ENCODE measurements around the gene FAM171A2.

DNA sequence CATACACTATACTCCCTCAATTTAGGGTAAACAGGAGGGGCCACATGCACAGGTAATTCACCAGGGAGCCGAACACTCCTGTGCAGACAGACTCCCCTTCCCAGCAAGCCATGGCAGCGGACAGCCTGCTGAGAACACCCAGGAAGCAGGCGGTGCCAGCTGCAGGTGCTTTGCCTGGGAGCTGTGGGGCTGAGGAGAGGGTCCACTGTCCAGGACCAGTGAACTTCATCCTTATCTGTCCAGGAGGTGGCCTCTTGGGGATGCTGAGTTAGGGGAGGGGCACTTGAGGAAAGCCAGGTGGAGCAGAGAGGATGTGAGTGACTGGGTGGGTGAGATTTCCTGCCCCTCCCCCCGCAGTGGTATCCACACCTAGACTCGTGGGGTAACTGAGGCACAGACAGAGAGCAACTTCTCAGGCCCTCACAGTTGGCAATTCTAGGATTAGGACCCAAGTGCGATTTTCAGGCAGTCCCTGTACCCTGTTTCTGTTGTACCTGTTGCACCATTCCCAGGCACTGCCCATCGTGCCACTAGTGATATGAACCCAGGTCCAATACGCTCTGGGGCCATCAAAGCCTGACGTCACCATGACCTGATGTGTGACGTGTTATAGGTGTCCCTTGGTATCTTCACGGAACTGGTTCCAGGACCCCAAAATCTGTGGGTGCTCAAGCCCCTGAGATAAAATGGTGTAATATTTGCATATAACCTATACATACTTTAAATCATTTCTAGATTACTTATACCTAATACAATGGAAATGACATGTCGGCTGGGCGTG is 17.4 kb downstream of the FAM171A2 start:
- TF ChIP-seq, protein P1, sequence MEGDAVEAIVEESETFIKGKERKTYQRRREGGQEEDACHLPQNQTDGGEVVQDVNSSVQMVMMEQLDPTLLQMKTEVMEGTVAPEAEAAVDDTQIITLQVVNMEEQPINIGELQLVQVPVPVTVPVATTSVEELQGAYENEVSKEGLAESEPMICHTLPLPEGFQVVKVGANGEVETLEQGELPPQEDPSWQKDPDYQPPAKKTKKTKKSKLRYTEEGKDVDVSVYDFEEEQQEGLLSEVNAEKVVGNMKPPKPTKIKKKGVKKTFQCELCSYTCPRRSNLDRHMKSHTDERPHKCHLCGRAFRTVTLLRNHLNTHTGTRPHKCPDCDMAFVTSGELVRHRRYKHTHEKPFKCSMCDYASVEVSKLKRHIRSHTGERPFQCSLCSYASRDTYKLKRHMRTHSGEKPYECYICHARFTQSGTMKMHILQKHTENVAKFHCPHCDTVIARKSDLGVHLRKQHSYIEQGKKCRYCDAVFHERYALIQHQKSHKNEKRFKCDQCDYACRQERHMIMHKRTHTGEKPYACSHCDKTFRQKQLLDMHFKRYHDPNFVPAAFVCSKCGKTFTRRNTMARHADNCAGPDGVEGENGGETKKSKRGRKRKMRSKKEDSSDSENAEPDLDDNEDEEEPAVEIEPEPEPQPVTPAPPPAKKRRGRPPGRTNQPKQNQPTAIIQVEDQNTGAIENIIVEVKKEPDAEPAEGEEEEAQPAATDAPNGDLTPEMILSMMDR (IDR thresholded peaks at IDR 0.05): no peak
- TF ChIP-seq POLR2A (IDR thresholded peaks at IDR 0.05): no peak

Measured in body of pancreas (tissue), 4 donors.